ENCODE results near the gene FARP2. TPM values are rescaled to one million over a fixed set of nuclear protein-coding genes. Genes with fewer than 3 reads are reported as not detected.
A peak's percentile ranks its signal among the peaks of the same experiment; 100 is the strongest.

FARP2 gene
- total and polyA plus RNA-seq, 4 donors, result 9.9 to 49.7 (median 27.4) TPM

GRCh38 chr2:241312082-241312481, 44.0 kb upstream of the FARP2 start:
- no peak for TF ChIP-seq CTCF (IDR thresholded peaks at IDR 0.05; ENCODE audit: control extremely low read depth, extremely low read depth)
- Histone ChIP-seq H3K27ac (ENCODE audit: low read depth in 1 of 2, low read length in 1 of 2) (peak overlapping the region in 1 of 2 donors; percentile 68), H3K36me3 (ENCODE audit: control insufficient read depth in 4 of 4, insufficient read depth in 4 of 4, low read length in 4 of 4) (peaks cover 0 to 11% (median 0%) of the 10 kb centered on the region in 4 donors), H3K4me1 (ENCODE audit: control insufficient read depth in 5 of 5, insufficient read depth in 5 of 5, low read length in 5 of 5) (peaks cover 0 to 18% (median 2%) of the 10 kb centered on the region in 5 donors), H3K27me3 (ENCODE audit: control insufficient read depth in 3 of 3, insufficient read depth in 3 of 3, low read length in 2 of 3) (no peaks in the 10 kb centered on the region), H3K9ac (ENCODE audit: insufficient read depth in 1 of 2, low read length in 2 of 2) (no peak overlapping the region), H3K4me3 (no peak overlapping the region), H3K9me3 (ENCODE audit: control insufficient read depth in 4 of 4, insufficient read depth in 3 of 4, low read length in 3 of 4) (no peaks in the 10 kb centered on the region)
- DNase-seq, result no peak
- no peak for ATAC-seq (ENCODE audit: insufficient read depth, low FRiP score)
- 72 to 79% methylated on average over 4 of the region's 4 CpGs for WGBS, 2 donors

GRCh38 chr2:241313543-241314095, 42.5 kb upstream of the FARP2 start:
- peak overlapping the region in 1 of 2 donors; percentile 72 for H3K9ac ChIP-seq (ENCODE audit: insufficient read depth in 1 of 2, low read length in 2 of 2)
- DNase-seq (no peak), ATAC-seq (ENCODE audit: insufficient read depth, low FRiP score) (no peak)
- peaks cover 1 to 28% (median 11%) of the 10 kb centered on the region in 5 donors for H3K4me1 ChIP-seq (ENCODE audit: control insufficient read depth in 5 of 5, insufficient read depth in 5 of 5, low read length in 5 of 5)
- no peak overlapping the region for H3K4me3 ChIP-seq
- peaks cover 0 to 14% (median 4%) of the 10 kb centered on the region in 4 donors for H3K36me3 ChIP-seq (ENCODE audit: control insufficient read depth in 4 of 4, insufficient read depth in 4 of 4, low read length in 4 of 4)
- H3K9me3 ChIP-seq (ENCODE audit: control insufficient read depth in 4 of 4, insufficient read depth in 3 of 4, low read length in 3 of 4), result no peaks in the 10 kb centered on the region
- 92 to 95% methylated on average over 8 of the region's 8 CpGs for WGBS, 2 donors
- no peak overlapping the region for H3K27ac ChIP-seq (ENCODE audit: low read depth in 1 of 2, low read length in 1 of 2)
- no peak for TF ChIP-seq CTCF (IDR thresholded peaks at IDR 0.05; ENCODE audit: control extremely low read depth, extremely low read depth)
- no peaks in the 10 kb centered on the region for H3K27me3 ChIP-seq (ENCODE audit: control insufficient read depth in 3 of 3, insufficient read depth in 3 of 3, low read length in 2 of 3)

- peak overlapping the region; percentile 60 to 72 for H3K9ac ChIP-seq (ENCODE audit: insufficient read depth in 1 of 2, low read length in 2 of 2)
- H3K27ac ChIP-seq (ENCODE audit: low read depth in 1 of 2, low read length in 1 of 2), result peak overlapping the region; percentile 98 to 99
- no peaks in the 10 kb centered on the region for H3K27me3 ChIP-seq (ENCODE audit: control insufficient read depth in 3 of 3, insufficient read depth in 3 of 3, low read length in 2 of 3)
- H3K9me3 ChIP-seq (ENCODE audit: control insufficient read depth in 4 of 4, insufficient read depth in 3 of 4, low read length in 3 of 4), result no peaks in the 10 kb centered on the region
- 2 to 3% methylated on average over 35 to 38 of the region's 38 CpGs for WGBS, 2 donors
- peaks cover under 1 to 34% (median 11%) of the 10 kb centered on the region in 5 donors for H3K4me1 ChIP-seq (ENCODE audit: control insufficient read depth in 5 of 5, insufficient read depth in 5 of 5, low read length in 5 of 5)
- DNase-seq (peak in 1 of 3 donors; percentile 18), ATAC-seq (ENCODE audit: insufficient read depth, low FRiP score) (peak; percentile 4)
- TF ChIP-seq CTCF (IDR thresholded peaks at IDR 0.05; ENCODE audit: control extremely low read depth, extremely low read depth), result no peak
- peak overlapping the region; percentile 62 for H3K4me3 ChIP-seq
- peaks cover 0 to 14% (median 4%) of the 10 kb centered on the region in 4 donors for H3K36me3 ChIP-seq (ENCODE audit: control insufficient read depth in 4 of 4, insufficient read depth in 4 of 4, low read length in 4 of 4)
Observed at GRCh38 chr2:241314226-241315092, 41.6 kb upstream of the FARP2 start.

All from lung (tissue), 12 donors.